Esophagus muscularis mucosa (tissue), 3 donors: Measurements from ENCODE around the gene CFAP97.
"Not testable (repeated sequence)": the region's sequence is repeated elsewhere in the genome, so short reads cannot be mapped to it uniquely, and the experiment has no call there.

Experiments used
- POLR2A ChIP-seq: fragments of 450-650 bp; IDR thresholded peaks from one replicate; pipeline ENCODE4 v1.6.1; 2017; ENCODE audit warnings: antibody characterized with exemption, moderate library complexity, mild to moderate bottlenecking, low read depth
- POLR2AphosphoS5 ChIP-seq, 2 donors: sonication (generic); formaldehyde crosslinking; IDR thresholded peaks; one replicate each; pipeline ENCODE4 v1.6.1; 2017; ENCODE audit warnings: antibody characterized with exemption in 2 of 2
- TF ChIP-seq, protein P1 (sequence below), 3 experiments: fragments of 200-600 bp in 2 of 3; fragments of 450-650 bp in 1 of 3; sonication (generic) in 2 of 3; IDR thresholded peaks; one replicate each; pipeline ENCODE4 v1.5.1; 2017 to 2019; ENCODE audit warnings: antibody characterized with exemption in 3 of 3, mild to moderate bottlenecking in 2 of 3, moderate library complexity in 1 of 3

- not testable (repeated sequence) for TF ChIP-seq POLR2A; POLR2AphosphoS5 (IDR thresholded peaks at IDR 0.05)
- TF ChIP-seq, protein P1, sequence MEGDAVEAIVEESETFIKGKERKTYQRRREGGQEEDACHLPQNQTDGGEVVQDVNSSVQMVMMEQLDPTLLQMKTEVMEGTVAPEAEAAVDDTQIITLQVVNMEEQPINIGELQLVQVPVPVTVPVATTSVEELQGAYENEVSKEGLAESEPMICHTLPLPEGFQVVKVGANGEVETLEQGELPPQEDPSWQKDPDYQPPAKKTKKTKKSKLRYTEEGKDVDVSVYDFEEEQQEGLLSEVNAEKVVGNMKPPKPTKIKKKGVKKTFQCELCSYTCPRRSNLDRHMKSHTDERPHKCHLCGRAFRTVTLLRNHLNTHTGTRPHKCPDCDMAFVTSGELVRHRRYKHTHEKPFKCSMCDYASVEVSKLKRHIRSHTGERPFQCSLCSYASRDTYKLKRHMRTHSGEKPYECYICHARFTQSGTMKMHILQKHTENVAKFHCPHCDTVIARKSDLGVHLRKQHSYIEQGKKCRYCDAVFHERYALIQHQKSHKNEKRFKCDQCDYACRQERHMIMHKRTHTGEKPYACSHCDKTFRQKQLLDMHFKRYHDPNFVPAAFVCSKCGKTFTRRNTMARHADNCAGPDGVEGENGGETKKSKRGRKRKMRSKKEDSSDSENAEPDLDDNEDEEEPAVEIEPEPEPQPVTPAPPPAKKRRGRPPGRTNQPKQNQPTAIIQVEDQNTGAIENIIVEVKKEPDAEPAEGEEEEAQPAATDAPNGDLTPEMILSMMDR (IDR thresholded peaks at IDR 0.05) = not testable (repeated sequence)
Observed at GRCh38 chr4:185205073-185205472, 1.3 kb upstream of the CFAP97 start.
